Psoas muscle (tissue), 8 donors: ENCODE measurements around the gene PDCD1LG2. TPM values are rescaled to one million over a fixed set of nuclear protein-coding genes. Genes with fewer than 3 reads are reported as not detected.
A peak's percentile ranks its signal among the peaks of the same experiment; 100 is the strongest.

Experiments
- ATAC-seq, 4 donors: fragments of 200-7000 bp; cut with Tn5 transposase; one replicate each; pipeline ENCODE4 v1.9.1; 2020; ENCODE audit warnings: moderate library complexity in 3 of 4, mild to moderate bottlenecking in 2 of 4
- DNase-seq, 2 donors: peaks; one replicate each; pipeline ENCODE4 v3.0.0-alpha.2; 2020
- H3K27ac ChIP-seq: fragments of 200-600 bp; one replicate; pipeline ENCODE4 v1.8.0; 2022
- H3K27me3 ChIP-seq, 3 donors: fragments of 200-600 bp in 1 of 3; one replicate each; pipeline versions ENCODE4 v1.6.1 to v1.8.0; 2013 to 2022; ENCODE audit warnings: low read length in 2 of 3, mild to moderate bottlenecking in 2 of 3, moderate library complexity in 1 of 3; ENCODE audit not compliant: insufficient read depth in 3 of 3
- H3K36me3 ChIP-seq, 2 donors: fragments of 200-600 bp in 1 of 2; one replicate each; pipeline versions ENCODE4 v1.6.1 to v1.8.0; 2013 to 2022; ENCODE audit warnings: low read depth in 1 of 2, mild to moderate bottlenecking in 1 of 2, moderate library complexity in 1 of 2; ENCODE audit not compliant: insufficient read depth in 1 of 2
- H3K4me1 ChIP-seq: fragments of 200-600 bp; one replicate; pipeline ENCODE4 v1.8.0; 2022
- H3K4me3 ChIP-seq: fragments of 200-600 bp; one replicate; pipeline ENCODE4 v1.8.0; 2022; ENCODE audit warnings: mild to moderate bottlenecking
- H3K9me3 ChIP-seq: fragments of 200-600 bp; one replicate; pipeline ENCODE4 v1.8.0; 2022
- CTCF ChIP-seq: fragments of 200-600 bp; IDR thresholded peaks from one replicate; pipeline ENCODE4 v1.8.0; 2022; ENCODE audit warnings: antibody characterized with exemption
- WGBS, 3 donors: extraction: QIAGEN DNeasy Blood & Tissue Kit; methylation state at CpG; one replicate each; pipeline versions ENCODE4 v1.1.6 to v1.1.7; 2013; 5-methylcytosine and 5-hydroxymethylcytosine counted together
- intact Hi-C, 2 donors: fragments of 100-400 bp; cut with DNase I; formaldehyde crosslinking; loops; one replicate each; pipeline versions ENCODE4 v1.11.0 to v1.14.2; 2022
- polyA plus RNA-seq, 3 donors: library from polyadenylated mRNA; stranded (reverse); fragments of 200-250 nt; gene quantifications; one replicate each; pipeline ENCODE4 v1.2.3, GENCODE V29; 2013
- total RNA-seq, 4 donors: library from RNA; stranded (reverse); fragmentation: NEBNext Ultra II Directional in 2 of 4; extraction: Animal tissue kit (Norgen Biotek cat#: 25700) in 2 of 4; gene quantifications; one replicate each; pipeline versions ENCODE4 v1.2.1 to v1.2.4, GENCODE V29; 2021 to 2023
- donor health status: healthy with polysubstance abuse.
- donor health status: DM: no; HTN: no; CAD: no; lungs with moderate emphysema.
- donor health status: Bipolar disorder and iron deficiency.
- donor health status: healthy.
- donor health status: DM: yes; HTN: yes; CAD: no.
- donor health status: DM: no; HTN: no; CAD: no.
- donor health status: DM: no; HTN: no; CAD: no.
- donor health status: DM: yes; HTN: yes; CAD: no.

PDCD1LG2 gene
- total and polyA plus RNA-seq, 7 donors, result 0.29 to 1.3 (median 0.62) TPM

GRCh38 chr9:5512658-5513452, 2.5 kb downstream of the PDCD1LG2 start:
- Histone ChIP-seq H3K4me3 (no peak overlapping the region), H3K27ac (no peak overlapping the region), H3K27me3 (no peaks in the 10 kb centered on the region), H3K9me3 (no peaks in the 10 kb centered on the region), H3K36me3 (no peaks in the 10 kb centered on the region), H3K4me1 (peaks cover 36% of the 10 kb centered on the region)
- intact Hi-C loops, result loop anchor here (5.0 to 10.0 kb wide), 2 partner anchors 61 to 62 kb away; partner anchors contain the start of gene CD274 (in 2 of the 2)
- ATAC-seq (peak in 2 of 4 donors; percentile 60 to 74), DNase-seq (no peak)
- no peak for TF ChIP-seq CTCF
- WGBS, 3 donors, result 22 to 38% (median 30%) methylated on average over 2 of the region's 2 CpGs

GRCh38 chr9:5513966-5514616, 3.8 kb downstream of the PDCD1LG2 start:
- intact Hi-C loops, result loop anchor here (5.0 to 10.0 kb wide), 2 partner anchors 61 to 62 kb away; partner anchors contain the start of gene CD274 (in 2 of the 2)
- ATAC-seq, result no peak
- TF ChIP-seq CTCF, result no peak
- Histone ChIP-seq H3K27me3 (no peaks in the 10 kb centered on the region), H3K36me3 (no peaks in the 10 kb centered on the region), H3K4me1 (peaks cover 44% of the 10 kb centered on the region), H3K4me3 (no peak overlapping the region), H3K27ac (no peak overlapping the region), H3K9me3 (no peaks in the 10 kb centered on the region)
- WGBS, 3 donors, result 94 to 97% (median 95%) methylated on average over 2 of the region's 2 CpGs
- no peak for DNase-seq

- H3K27ac ChIP-seq, result no peak overlapping the region
- H3K27me3 ChIP-seq, result no peaks in the 10 kb centered on the region
- DNase-seq (no peak), ATAC-seq (no peak)
- H3K4me1 ChIP-seq, result peaks cover 44% of the 10 kb centered on the region
- no peaks in the 10 kb centered on the region for H3K9me3 ChIP-seq
- WGBS, 3 donors, result 76 to 90% (median 78%) methylated on average over 6 of the region's 6 CpGs
- no peaks in the 10 kb centered on the region for H3K36me3 ChIP-seq
- H3K4me3 ChIP-seq, result no peak overlapping the region
- intact Hi-C loops, result loop anchor here (5.0 to 10.0 kb wide), 2 partner anchors 60 to 62 kb away; partner anchors contain the start of gene CD274 (in 2 of the 2)
- TF ChIP-seq CTCF, result no peak
These were observed 4.4 kb downstream of the PDCD1LG2 start for GRCh38 chr9:5514617-5515260.

- H3K27me3 ChIP-seq, result no peaks in the 10 kb centered on the region
- TF ChIP-seq CTCF, result no peak
- intact Hi-C loops, result loop anchor here in 1 of 2 donors (10.0 kb wide), 1 partner anchor 60 kb away; no protein-coding TSS in a partner anchor
- peak overlapping the region; percentile 5 for H3K27ac ChIP-seq
- no peaks in the 10 kb centered on the region for H3K9me3 ChIP-seq
- H3K4me3 ChIP-seq, result no peak overlapping the region
- WGBS, 3 donors, result 33 to 53% (median 37%) methylated on average over 4 of the region's 4 CpGs
- H3K36me3 ChIP-seq, result no peaks in the 10 kb centered on the region
- peaks cover 44% of the 10 kb centered on the region for H3K4me1 ChIP-seq
- ATAC-seq (no peak), DNase-seq (no peak)
These were observed 4.9 kb downstream of the PDCD1LG2 start for GRCh38 chr9:5515261-5515650.
